HL-60 (cell line): ENCODE results near the gene FAIM.

Experiments
- CTCF ChIP-seq: IDR thresholded peaks from one replicate; pipeline ENCODE4 v1.5.1; 2011; ENCODE audit warnings: low read length, control low read depth, inconsistent platforms; ENCODE audit not compliant: insufficient read depth
- POLR2AphosphoS5 ChIP-seq: IDR thresholded peaks from 2 replicates; pipeline ENCODE4 v1.6.1; 2012; ENCODE audit warnings: low read depth
- REST ChIP-seq: IDR thresholded peaks from 2 replicates; pipeline ENCODE4 v1.6.1; 2012; ENCODE audit warnings: low read depth; ENCODE audit not compliant: insufficient replicate concordance
- SPI1 ChIP-seq: IDR thresholded peaks from 2 replicates; pipeline ENCODE4 v1.6.1; 2012; ENCODE audit warnings: low read depth, mild to moderate bottlenecking, borderline replicate concordance

- no peak for TF ChIP-seq CTCF
- no peak for TF ChIP-seq POLR2AphosphoS5
- no peak for TF ChIP-seq REST
- TF ChIP-seq SPI1: no peak
These were observed 41.2 kb upstream of the FAIM start for GRCh38 chr3:138567403-138567802.
